H1 (cell line): ENCODE measurements around the gene PPIL6. TPM values are rescaled to one million over a fixed set of nuclear protein-coding genes. Genes with fewer than 3 reads are reported as not detected.

Source experiments
- KDM5A ChIP-seq: fragments of 200-600 bp; IDR thresholded peaks from 2 replicates; pipeline ENCODE4 v1.7.1; 2012; ENCODE audit warnings: mild to moderate bottlenecking, low read length, inconsistent platforms, mixed read lengths
- RAD21 ChIP-seq, 2 experiments: IDR thresholded peaks in 1 of 2; conservative IDR thresholded peaks in 1 of 2; 2 replicates each; pipeline ENCODE4 v1.6.1; 2011; ENCODE audit warnings: low read depth in 2 of 2, low read length in 2 of 2, improper control_type of control experiment in 1 of 2, inconsistent platforms in 1 of 2, mild to moderate bottlenecking in 1 of 2, moderate library complexity in 1 of 2
- polyA plus RNA-seq, 7 experiments: library from polyadenylated mRNA; depleted of rRNA in 3 of 7; stranded (reverse) in 5 of 7; unstranded in 2 of 7; fragments of >200 nt in 5 of 7; fragments of 200-250 nt in 2 of 7; gene quantifications; 1 replicate in 5 of 7; 2 replicates in 1 of 7; 4 replicates in 1 of 7; pipeline versions ENCODE4 v1.2.1 to v1.2.3, GENCODE V29; 2011 to 2013; ENCODE audit warnings: missing spikeins in 2 of 7, mixed read lengths in 2 of 7
- total RNA-seq: library from RNA; stranded (reverse); fragmentation: NEBNext Ultra II Directional; extraction: Animal tissue kit (Norgen Biotek cat#: 25700); gene quantifications from 2 replicates; pipeline ENCODE4 v1.2.1, GENCODE V29; 2021

PPIL6 gene
- total and polyA plus RNA-seq, 2 of the 8 experiments (the other 6 are each of a cell fraction or from before 2014, with no cell fraction given): 0.42 to 1.3 TPM

GRCh38 chr6:109447087-109447486, 6.7 kb upstream of the PPIL6 start (continued):
- TF ChIP-seq RAD21 (IDR thresholded peaks at IDR 0.05 in 1 of 2, conservative IDR thresholded peaks at IDR 0.05 in 1 of 2; ENCODE audit: low read depth in 2 of 2, low read length in 2 of 2) (no peak), KDM5A (no peak)
- TF ChIP-seq, all 59 proteins: peak for 0
